Suprapubic skin (tissue), 3 donors: ENCODE measurements around the gene CXCL5.

Experiments used
- POLR2A ChIP-seq, 2 donors: fragments of 450-650 bp; IDR thresholded peaks; one replicate each; pipeline ENCODE4 v1.6.1; 2017; ENCODE audit warnings: antibody characterized with exemption in 2 of 2, mild to moderate bottlenecking in 2 of 2, moderate library complexity in 2 of 2
- TF ChIP-seq, protein P1 (sequence below), 2 donors: fragments of 200-600 bp in 1 of 2; fragments of 450-650 bp in 1 of 2; sonication (generic) in 1 of 2; IDR thresholded peaks; one replicate each; pipeline ENCODE4 v1.5.1; 2016 to 2019; ENCODE audit warnings: antibody characterized with exemption in 2 of 2, mild to moderate bottlenecking in 1 of 2, moderate library complexity in 1 of 2

DNA sequence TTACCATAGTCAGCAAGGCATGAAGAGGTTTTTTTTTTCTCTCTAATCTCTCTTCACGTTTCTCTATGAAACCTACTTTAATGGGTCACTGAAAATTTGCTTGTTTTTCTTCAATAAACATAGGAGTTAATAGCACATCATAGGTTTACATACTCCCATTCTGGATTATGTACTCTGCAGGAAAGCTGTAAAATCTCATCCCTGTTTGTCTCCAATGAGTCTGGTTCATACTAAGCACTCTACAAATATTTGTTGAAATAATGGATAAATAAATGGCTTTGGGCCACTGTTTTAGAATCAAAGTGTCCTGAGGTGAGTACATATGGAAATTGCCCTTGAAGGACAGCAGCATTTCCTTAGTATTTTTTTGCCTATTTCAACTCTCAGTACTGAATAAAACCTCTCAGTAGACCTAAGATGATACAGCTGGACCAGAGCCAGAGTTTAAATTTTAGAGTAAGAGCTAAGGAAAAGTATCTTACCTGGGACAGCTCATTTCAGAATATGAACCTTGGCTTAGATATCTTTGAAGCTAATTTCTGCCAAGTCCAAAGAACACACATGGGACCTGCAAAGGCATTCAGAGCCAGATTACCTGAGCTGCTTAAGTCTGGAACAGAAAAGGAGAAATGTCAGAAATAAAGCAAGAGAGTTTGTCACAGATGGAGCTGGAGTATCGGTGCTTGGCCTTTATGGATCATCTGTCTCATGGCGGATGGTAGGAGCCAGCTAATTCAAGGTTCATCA lies 51.1 kb downstream of the CXCL5 start:
- TF ChIP-seq POLR2A (IDR thresholded peaks at IDR 0.05), result no peak
- TF ChIP-seq, protein P1, sequence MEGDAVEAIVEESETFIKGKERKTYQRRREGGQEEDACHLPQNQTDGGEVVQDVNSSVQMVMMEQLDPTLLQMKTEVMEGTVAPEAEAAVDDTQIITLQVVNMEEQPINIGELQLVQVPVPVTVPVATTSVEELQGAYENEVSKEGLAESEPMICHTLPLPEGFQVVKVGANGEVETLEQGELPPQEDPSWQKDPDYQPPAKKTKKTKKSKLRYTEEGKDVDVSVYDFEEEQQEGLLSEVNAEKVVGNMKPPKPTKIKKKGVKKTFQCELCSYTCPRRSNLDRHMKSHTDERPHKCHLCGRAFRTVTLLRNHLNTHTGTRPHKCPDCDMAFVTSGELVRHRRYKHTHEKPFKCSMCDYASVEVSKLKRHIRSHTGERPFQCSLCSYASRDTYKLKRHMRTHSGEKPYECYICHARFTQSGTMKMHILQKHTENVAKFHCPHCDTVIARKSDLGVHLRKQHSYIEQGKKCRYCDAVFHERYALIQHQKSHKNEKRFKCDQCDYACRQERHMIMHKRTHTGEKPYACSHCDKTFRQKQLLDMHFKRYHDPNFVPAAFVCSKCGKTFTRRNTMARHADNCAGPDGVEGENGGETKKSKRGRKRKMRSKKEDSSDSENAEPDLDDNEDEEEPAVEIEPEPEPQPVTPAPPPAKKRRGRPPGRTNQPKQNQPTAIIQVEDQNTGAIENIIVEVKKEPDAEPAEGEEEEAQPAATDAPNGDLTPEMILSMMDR (IDR thresholded peaks at IDR 0.05), result no peak
